ENCODE measurements around the gene SSX2IP. TPM values are rescaled to one million over a fixed set of nuclear protein-coding genes. Genes with fewer than 3 reads are reported as not detected.

SSX2IP gene
- total RNA-seq, 4 donors from 2014 or later, result 3.6 to 5.5 (median 4.8) TPM

- H3K27ac ChIP-seq, result no peak overlapping the region
- no peaks in the 10 kb centered on the region for H3K36me3 ChIP-seq
- no peak overlapping the region for H3K4me3 ChIP-seq
- TF ChIP-seq CTCF (IDR thresholded peaks at IDR 0.05) (no peak), EP300 (IDR thresholded peaks at IDR 0.05) (no peak), POLR2A (IDR thresholded peaks at IDR 0.05) (no peak)
- peaks cover 0 to 22% (median 7%) of the 10 kb centered on the region in 4 donors for H3K4me1 ChIP-seq
- H3K9me3 ChIP-seq, result no peaks in the 10 kb centered on the region
- DNase-seq (ENCODE audit: low spot score in 2 of 2), result no peak
- 83 to 88% methylated on average over 8 of the region's 8 CpGs for WGBS, 2 donors
- no peaks in the 10 kb centered on the region for H3K27me3 ChIP-seq
Observed at GRCh38 chr1:84688463-84689061, 1.7 kb downstream of the SSX2IP start.

DNA sequence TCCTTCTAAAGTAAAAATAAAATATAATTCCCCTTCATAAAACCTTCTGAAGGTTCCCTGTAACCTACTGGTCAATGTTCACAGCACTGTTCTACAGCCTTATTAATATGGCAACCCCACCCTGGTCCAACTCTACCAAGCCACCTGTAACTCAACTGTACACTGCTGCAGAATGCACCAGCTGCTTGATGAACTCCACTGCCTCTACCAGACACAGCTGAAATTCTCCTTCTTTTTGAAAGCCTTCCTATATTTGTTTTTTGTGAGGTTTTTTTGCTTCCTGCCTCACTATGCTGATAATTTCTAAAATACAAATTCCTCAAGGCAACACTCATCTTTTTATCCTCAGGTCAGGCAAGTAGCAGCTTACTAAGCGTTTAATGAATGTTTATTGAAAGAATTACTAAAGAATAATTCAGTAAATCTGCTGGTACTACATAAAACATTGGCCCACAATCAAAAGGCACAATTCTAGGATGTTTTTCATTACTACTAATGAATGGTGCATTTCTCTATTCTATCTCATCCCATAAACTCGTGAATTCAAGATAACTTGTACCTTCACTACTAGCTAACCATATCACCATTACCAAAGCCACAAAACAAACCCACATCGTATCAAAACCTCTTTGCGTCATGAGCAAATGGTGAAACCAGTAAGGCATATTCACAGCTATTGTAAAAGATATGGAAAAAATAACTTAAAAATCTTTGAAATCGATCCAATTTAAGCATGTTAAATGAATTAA is 2.4 kb downstream of the SSX2IP start:
- Histone ChIP-seq H3K4me3 (no peak overlapping the region), H3K9me3 (no peaks in the 10 kb centered on the region), H3K36me3 (no peaks in the 10 kb centered on the region), H3K27ac (no peak overlapping the region), H3K27me3 (no peaks in the 10 kb centered on the region), H3K4me1 (peaks cover 0 to 22% (median 7%) of the 10 kb centered on the region in 4 donors)
- WGBS, 2 donors, result 83 to 84% methylated on average over 5 of the region's 5 CpGs
- no peak for TF ChIP-seq CTCF (IDR thresholded peaks at IDR 0.05)
- TF ChIP-seq POLR2A (IDR thresholded peaks at IDR 0.05), result no peak
- TF ChIP-seq EP300 (IDR thresholded peaks at IDR 0.05), result no peak
- no peak for DNase-seq (ENCODE audit: low spot score in 2 of 2)

GRCh38 chr1:84686223-84686622 is 4.0 kb downstream of the SSX2IP start:
- TF ChIP-seq CTCF (IDR thresholded peaks at IDR 0.05), result no peak
- no peak for TF ChIP-seq EP300 (IDR thresholded peaks at IDR 0.05)
- no peak for TF ChIP-seq POLR2A (IDR thresholded peaks at IDR 0.05)
- no peak overlapping the region for H3K4me3 ChIP-seq
- no peaks in the 10 kb centered on the region for H3K27me3 ChIP-seq
- no peaks in the 10 kb centered on the region for H3K36me3 ChIP-seq
- no peaks in the 10 kb centered on the region for H3K9me3 ChIP-seq
- H3K4me1 ChIP-seq, result peaks cover 0 to 19% (median 7%) of the 10 kb centered on the region in 4 donors
- DNase-seq (ENCODE audit: low spot score in 2 of 2), result no peak
- 91 to 93% methylated on average over 1 of the region's 1 CpG for WGBS, 2 donors
- no peak overlapping the region for H3K27ac ChIP-seq

DNA sequence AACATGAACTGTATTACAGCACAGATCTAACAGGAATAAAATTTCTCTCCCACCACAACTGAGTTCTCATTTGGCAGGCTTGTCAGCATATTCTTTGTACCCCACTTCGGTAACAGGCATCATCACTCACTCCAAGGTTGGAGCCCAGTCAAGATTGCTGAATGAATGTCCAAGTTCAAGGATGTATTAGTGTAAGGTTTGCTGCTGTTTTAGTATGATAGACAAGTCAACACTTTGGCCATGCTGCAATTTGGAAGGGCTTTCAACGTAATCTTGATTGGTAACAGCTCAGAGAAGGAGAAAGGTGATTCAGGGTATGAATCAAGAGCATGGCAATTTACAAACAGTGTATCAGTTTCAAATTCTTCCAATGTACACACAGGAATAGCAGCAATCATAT is 6.8 kb downstream of the SSX2IP start:
- WGBS, 2 donors, result 86 to 93% methylated on average over 2 of the region's 2 CpGs
- no peak overlapping the region for H3K27ac ChIP-seq
- DNase-seq (ENCODE audit: low spot score in 2 of 2), result no peak
- no peaks in the 10 kb centered on the region for H3K9me3 ChIP-seq
- peaks cover 0 to 2% (median 0%) of the 10 kb centered on the region in 4 donors for H3K4me1 ChIP-seq
- H3K36me3 ChIP-seq, result no peaks in the 10 kb centered on the region
- no peak overlapping the region for H3K4me3 ChIP-seq
- TF ChIP-seq EP300 (IDR thresholded peaks at IDR 0.05) (no peak), POLR2A (IDR thresholded peaks at IDR 0.05) (no peak), CTCF (IDR thresholded peaks at IDR 0.05) (no peak)
- H3K27me3 ChIP-seq, result no peaks in the 10 kb centered on the region

DNA sequence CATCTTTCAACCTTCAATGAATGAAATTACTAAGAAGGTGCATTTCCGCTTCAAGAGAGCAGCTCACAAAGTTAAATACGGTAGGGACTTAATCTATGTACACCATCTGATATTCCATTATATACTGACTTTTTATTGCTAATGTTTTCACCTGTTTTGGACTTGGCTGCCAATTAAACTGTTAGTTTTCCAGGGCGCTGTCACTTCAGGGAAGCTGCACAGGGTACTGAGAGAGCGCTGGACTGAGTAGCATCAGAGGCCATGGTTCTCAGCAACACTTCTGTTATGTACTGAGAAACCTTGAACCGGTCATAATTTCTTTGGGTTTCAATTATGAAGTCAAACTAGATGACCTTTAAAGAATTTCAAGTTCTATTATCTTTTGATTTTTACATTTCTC is 8.2 kb downstream of the SSX2IP start:
- Histone ChIP-seq H3K9me3 (no peaks in the 10 kb centered on the region), H3K27me3 (no peaks in the 10 kb centered on the region), H3K27ac (no peak overlapping the region), H3K4me3 (no peak overlapping the region), H3K4me1 (no peaks in the 10 kb centered on the region), H3K36me3 (no peaks in the 10 kb centered on the region)
- DNase-seq (ENCODE audit: low spot score in 2 of 2), result no peak
- 96 to 97% methylated on average over 5 of the region's 5 CpGs for whole genome bisulfite sequencing, 2 donors
- TF ChIP-seq POLR2A (IDR thresholded peaks at IDR 0.05) (no peak), EP300 (IDR thresholded peaks at IDR 0.05) (no peak), CTCF (IDR thresholded peaks at IDR 0.05) (no peak)
